DOHH2 (cell line): Measurements from ENCODE around the gene GP1BB.

ENCODE experiments used
- CTCF ChIP-seq: fragments of 200-600 bp; sonication (generic); IDR thresholded peaks from one replicate; pipeline ENCODE4 v1.5.1; 2014; ENCODE audit warnings: antibody characterized with exemption, mild to moderate bottlenecking, low read depth, low read length; ENCODE audit not compliant: poor library complexity, severe bottlenecking
- EZH2phosphoT487 ChIP-seq: fragments of 200-600 bp; sonication (generic); IDR thresholded peaks from 2 replicates; pipeline ENCODE4 v1.6.1; 2017; ENCODE audit warnings: borderline replicate concordance, mild to moderate bottlenecking, antibody characterized with exemption, low read length, moderate library complexity, mixed read lengths

GRCh38 chr22:19760951-19761724, 37.8 kb downstream of the GP1BB start:
- TF ChIP-seq CTCF = no peak
- TF ChIP-seq EZH2phosphoT487 = no peak
